Skin epidermis (tissue), 12 donors: Measurements from ENCODE around the gene KCP.

Source experiments
- H3K27ac ChIP-seq, 21 experiments: fragments of 200-600 bp; sonication (generic) in 11 of 21; one replicate each; pipeline ENCODE4 v1.5.0; 2020; ENCODE audit warnings: mild to moderate bottlenecking in 3 of 21, inconsistent platforms in 2 of 21, moderate library complexity in 2 of 21
- H3K4me3 ChIP-seq, 7 experiments: fragments of 200-600 bp; sonication (generic) in 2 of 7; one replicate each; pipeline ENCODE4 v1.5.0; 2020; ENCODE audit warnings: inconsistent platforms in 2 of 7, mild to moderate bottlenecking in 2 of 7, moderate library complexity in 1 of 7

Gene KCP

DNA sequence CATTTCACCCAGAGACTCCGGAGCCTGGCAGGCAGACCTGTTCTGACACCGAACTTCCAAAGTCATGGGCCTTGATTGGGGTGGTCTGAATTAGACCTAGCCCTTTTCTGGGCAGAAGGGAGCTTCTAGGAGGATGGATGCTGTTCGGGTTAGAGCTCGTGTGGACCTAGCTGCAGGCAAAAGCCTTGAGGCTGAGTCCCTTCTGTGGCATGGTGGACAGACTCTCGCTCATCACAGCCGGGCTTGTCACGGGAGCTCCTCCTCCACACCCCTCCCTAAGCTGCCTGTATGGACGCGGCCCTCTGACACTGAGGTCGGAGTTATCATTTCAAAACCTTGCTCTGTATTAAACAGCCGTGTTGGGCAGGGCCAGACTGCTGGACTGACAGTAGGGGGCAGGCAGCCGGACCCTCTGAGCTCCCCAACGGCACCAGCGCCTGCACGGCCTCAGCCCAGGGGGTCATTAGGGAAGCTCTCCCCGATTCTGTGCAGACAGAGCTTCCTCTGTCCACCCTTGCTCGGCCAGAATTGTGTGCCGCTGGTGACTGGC lies 29.4 kb upstream of the KCP start:
- peak overlapping the region in 15 of 21 experiments; percentile 25 to 90 (median 84) for H3K27ac ChIP-seq

DNA sequence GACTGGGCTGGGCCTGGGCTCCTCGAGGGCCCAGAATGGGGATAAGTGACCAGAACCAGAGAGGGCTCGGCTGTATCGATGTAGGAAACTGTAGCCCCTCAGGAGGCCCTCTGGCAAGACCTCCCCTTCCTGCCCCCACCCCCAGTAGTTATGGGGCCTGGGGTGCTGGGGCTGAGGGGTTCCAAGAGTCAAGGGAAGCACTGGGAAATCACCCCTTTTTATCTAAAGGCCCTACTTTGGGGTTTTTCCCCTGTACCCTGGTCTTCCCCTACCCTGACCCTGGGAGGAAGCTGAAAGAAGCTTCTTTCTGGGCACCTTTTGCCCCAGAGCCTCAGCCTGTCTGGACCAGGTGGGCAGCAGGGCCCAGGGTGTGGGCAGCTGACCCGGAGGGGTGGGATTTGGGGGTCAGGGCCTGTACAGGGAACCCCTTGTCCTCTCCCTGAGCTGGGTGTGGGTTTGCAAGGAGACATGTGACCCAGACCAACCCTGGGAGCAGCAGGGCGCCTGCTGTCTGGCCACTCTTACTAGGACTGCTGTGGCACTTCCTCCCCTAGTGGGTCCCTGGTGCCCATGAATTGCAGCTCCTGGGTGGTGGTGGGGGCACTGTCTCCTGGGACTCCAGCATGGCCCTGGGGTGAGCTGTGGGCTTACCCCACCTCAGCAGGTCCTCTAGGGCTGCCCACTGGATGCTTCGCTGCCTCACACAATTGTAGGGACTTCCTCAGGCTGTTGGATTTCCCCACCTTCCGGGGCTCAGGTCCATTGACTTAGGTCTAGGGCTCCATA lies 28.8 kb upstream of the KCP start:
- Histone ChIP-seq H3K27ac (peak overlapping the region in 19 of 21 experiments; percentile 20 to 90 (median 82)), H3K4me3 (peak overlapping the region; percentile 50 to 72 (median 65))

More for the DNA sequence above, 29.4 kb upstream of the KCP start:
- H3K4me3 ChIP-seq: peak overlapping the region in 5 of 7 experiments; percentile 7 to 72 (median 65)

DNA sequence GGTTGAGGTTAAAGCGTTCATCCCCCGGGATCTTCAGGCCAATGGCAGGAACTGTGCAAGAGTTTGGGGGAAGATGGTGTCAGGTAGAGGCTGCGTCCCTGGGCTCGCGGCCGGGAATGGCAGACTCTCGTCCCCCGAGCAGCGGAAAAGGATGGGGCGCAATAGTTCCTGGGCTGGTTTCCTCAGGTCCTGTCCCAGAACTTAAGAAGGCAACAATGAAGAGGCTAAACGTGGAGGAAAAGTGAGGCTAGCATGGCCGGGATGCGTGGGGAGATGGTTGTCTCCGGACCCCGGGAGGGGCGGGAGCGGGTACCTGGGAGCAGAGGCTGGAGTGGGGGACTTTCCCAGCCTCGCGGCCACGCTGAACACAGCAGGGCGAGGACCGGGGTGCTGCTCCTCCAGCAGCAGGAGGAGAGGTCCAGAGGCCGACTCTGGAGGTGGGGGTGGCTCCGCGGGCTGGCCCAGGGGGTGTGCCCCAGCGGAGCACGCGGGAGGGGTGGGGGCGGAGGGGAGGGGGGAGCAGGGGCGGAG lies 28.1 kb upstream of the KCP start:
- H3K27ac ChIP-seq: peak overlapping the region in 20 of 21 experiments; percentile 20 to 90 (median 82)

DNA sequence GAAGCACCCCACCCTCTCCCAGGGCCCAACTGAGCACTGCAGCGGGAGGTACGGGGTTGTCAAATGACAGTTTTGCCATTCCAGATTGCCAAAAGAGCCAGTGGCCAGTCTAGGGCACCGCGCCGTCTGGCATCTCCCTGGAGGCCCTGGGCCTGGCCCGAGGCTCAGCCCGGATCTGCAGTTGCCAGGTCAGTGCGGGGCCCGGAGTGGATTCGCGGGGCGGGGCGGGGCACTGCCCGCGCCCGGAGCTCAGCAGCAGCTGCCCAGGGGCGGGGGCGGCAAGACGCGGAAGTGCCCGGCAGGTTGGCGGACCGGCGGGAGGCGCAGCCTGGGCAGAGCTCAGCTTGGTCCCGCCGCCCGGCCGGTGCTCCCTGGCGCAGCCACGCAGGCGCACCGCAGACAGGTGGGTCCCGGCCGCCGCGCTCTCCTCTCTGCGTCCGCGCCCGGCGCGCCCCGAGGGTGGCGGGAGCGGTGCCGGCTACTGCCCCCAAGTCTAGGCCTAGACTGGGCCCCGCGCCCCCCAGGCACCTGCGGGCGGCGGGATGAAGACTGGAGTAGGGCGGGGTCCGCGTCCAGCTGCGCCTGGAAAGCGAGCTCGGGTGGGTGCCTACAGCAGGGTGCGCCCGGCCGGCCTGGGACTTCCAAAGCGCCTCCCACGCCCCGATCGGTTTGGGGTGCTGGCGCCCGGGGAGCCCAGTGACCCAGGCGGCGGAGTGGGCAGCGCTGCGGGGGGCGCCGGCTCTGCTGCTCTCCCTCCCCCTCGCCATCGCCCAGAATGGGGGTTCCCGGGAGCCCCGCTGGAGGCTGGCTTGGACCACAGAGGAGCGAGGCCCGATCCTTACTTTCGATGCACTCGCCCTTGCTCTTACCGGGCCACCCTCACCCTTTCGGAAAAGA lies 27.4 kb upstream of the KCP start, which contains the start of gene IRF5:
TSS of gene IRF5 (plus strand) at position 281 of the 897 bp plus-strand sequence. CDS start 4,155 bp downstream, outside the sequence.
- peak within 1 kb of the TSS; percentile 47 to 90 (median 82) for H3K27ac ChIP-seq

More for the DNA sequence above, 28.1 kb upstream of the KCP start:
- peak overlapping the region; percentile 50 to 72 (median 65) for H3K4me3 ChIP-seq

DNA sequence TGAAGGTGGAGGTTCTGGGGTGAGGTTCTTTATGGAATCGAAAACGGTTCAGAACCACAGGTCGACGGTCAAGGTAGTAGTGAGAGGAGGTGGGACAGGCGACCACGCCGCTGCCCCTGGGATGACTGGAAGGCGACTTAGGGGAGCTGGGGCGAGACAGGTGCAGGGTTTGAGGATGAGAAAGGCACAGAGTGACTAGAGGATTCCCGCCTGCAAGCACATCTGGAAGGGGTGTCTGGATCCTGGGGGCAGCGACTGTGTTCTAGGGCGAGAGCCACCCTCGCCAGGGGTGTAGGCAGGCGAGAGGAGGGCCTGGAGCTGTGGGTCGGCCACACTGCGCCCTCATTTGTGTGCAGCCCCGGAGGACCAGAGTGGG lies 26.8 kb upstream of the KCP start:
- H3K27ac ChIP-seq: peak overlapping the region in 19 of 21 experiments; percentile 1 to 90 (median 81)
- H3K4me3 ChIP-seq: peak overlapping the region; percentile 50 to 72 (median 65)

More for the DNA sequence above, 27.4 kb upstream of the KCP start, which contains the start of gene IRF5:
- H3K4me3 ChIP-seq: peak within 1 kb of the TSS; percentile 50 to 72 (median 65)

DNA sequence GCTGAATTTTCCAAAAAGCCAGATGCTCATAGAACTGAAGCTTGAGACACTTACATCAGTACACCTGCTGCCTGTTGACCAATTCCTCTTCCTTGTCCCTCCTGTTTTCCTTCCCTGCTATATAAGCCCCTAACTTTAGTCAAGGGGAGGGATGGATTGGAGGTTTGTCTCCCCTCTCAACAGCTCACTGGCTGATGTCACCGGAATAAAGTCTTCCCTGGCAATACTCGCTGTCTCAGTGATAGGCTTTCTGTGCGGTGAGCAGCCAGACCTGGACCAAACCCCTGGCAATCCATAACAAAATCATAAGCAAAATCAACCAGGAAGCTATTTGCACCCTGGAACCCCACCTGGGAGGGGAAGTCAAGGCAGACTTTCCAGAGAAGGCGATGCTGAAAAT lies 26.3 kb upstream of the KCP start:
- Histone ChIP-seq H3K27ac (peak overlapping the region in 1 of 21 experiments; percentile 84), H3K4me3 (no peak overlapping the region)

DNA sequence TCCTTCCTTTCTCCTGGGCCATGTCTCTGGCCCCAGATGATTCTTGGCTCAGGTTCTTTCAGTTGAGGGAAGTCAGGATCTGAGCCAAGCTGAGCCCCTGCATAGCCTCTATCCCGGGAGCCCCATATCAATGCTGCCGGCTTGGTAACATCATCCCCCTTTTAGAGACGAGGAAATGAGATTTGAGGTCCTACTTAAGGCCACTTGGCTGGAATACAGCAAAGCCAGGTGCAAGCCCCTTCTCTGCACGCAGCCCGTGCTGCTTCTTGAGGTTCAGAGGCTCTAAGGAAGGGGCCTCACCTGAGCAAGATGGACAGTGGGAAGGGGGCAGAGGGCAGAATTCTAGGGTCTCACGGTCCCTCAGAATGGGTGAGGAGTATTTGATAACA lies 24.8 kb upstream of the KCP start:
- Histone ChIP-seq H3K27ac (peak overlapping the region in 9 of 21 experiments; percentile 9 to 67 (median 32)), H3K4me3 (no peak overlapping the region)

DNA sequence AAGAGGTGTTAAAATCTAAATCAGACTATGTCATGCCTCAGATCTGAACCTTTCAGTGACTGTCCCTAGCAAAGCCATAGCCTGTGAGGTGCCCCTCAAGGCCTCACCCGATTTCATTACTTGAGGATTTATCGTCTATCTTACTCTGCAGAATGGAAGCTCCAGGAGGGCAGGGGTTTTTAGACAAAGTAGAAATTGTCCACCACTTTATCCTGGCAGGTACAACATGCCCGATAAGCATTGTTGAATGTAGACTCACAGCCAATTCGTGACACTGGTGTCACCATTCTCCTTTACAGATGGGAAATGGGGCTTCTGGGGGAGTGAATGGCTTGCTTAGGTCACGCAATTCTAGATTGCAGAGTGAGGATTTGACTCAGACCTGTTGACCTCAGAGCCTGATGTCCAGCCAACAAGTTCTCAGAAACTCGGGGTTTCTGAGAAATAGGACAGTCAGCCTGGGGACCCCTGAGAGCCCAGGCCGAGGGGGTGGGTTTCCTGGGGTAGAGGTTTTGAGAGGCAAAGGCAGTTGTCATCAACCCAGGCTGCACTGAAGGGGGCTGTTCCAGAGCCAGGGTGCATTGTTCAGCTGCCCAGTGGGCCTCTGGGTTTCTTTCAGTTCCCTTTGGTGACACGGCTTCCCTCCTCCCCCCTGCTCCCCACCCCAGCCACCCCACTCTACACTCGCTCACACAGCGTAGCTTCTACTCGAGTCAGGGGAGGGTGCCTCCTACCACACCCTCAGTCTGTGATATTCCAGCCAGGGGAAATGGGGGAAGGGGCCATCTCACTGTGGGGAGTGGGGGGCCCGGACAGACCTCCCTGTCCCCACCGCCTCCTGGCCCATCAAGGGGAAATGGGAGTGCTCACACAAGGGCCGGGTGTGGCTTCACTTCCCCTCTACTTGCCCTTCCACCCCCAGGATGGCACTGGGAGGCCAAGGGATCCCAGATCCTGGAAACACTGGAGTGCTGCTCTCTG lies 24.1 kb upstream of the KCP start:
- peak overlapping the region in 9 of 21 experiments; percentile 9 to 67 (median 42) for H3K27ac ChIP-seq

DNA sequence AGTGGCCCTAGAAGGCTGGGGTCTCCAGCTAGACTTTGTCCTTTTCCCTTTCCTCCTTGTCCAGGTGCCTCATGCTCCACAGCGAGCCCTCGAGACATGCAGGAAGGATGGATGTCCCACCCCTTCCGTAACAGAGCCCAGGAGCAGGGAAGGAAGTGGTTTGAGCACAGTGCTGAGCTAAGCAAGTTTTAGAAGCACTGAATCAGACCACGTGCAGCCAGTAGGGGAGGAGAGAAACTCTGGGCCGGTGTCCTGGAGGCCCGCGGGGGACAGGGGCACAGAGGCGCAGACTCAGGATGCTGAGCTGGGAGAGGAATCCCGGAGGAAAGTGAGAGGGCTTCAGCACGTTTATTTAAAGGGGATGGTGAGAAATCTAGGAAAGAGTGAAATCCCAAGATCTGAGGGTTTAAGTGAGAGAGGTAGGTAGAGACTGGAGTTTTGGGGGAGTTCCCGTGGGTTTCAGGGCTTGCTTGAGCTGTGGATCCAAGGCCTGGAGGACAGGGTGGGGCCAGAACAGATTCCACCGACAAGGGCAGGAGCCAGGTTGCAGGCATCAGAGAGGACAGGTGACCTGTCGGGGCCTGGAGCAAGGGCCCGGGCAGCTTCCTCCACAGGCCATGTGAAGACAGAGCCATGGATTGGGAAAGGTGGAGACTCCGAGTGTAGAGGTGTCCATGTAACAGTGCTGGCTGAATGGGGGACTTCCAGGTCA lies 22.8 kb upstream of the KCP start:
- Histone ChIP-seq H3K4me3 (no peak overlapping the region), H3K27ac (peak overlapping the region in 7 of 21 experiments; percentile 7 to 67 (median 57))

More for the DNA sequence above, 24.1 kb upstream of the KCP start:
- no peak overlapping the region for H3K4me3 ChIP-seq

DNA sequence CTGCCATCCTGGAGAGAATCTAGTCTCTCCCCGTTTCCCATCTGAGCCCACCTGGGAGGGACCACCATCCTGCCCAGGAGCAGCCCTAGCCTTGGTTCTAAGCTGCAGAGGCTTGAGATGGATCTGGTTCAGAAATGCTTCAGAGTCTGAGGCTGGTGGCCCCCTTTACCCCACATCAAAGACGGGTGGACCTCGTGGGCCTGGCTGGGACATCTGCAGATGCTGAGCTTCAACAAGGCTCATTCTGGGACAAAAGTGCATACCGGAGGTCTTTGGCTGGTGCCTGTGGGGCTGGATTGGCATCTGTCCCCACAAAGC lies 22.3 kb upstream of the KCP start:
- Histone ChIP-seq H3K27ac (peak overlapping the region in 5 of 21 experiments; percentile 7 to 67 (median 61)), H3K4me3 (no peak overlapping the region)

DNA sequence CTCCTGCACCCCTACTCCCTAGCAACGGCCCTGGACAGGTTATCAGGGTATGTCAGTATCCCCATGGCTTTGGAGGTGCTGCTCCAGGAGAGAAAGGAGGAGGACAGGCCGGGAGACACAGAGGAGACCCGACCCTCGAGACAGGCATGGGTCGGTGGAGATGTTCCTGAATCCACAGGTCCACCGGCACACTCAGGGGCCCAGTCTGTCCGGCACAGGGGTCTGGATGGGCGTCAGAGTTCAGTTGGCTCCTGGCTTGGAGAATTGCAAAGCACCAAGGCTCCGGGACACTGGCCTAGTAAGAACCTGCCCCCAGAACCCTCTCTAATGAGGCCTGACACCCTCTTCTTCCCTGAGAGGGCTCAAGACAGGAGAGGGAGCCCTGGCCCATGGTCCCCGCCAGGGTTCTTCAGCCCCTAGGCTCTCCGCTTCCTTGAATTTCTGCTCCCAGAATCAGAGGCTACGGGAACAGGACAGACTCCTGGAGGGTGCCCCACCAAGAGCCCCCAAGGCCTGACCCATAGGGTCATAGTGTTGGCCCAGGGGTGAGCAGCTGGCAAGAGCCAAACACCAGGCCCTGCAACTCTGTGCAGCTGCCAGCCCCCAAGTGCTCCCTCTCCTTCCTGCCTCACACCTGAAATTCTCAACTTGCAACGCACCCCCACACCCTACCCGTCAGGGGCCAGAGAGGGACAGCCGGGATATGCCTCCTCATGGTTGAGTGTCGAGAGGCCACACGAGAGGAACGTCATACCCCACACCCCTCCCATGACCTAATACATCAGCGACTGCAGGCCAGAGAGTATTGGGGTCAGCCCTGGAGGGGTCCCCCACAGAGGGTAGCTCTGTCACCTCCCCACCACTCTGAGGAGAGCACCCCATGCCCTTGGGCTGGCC lies 21.7 kb upstream of the KCP start:
- Histone ChIP-seq H3K4me3 (no peak overlapping the region), H3K27ac (peak overlapping the region in 4 of 21 experiments; percentile 7 to 67 (median 61))

DNA sequence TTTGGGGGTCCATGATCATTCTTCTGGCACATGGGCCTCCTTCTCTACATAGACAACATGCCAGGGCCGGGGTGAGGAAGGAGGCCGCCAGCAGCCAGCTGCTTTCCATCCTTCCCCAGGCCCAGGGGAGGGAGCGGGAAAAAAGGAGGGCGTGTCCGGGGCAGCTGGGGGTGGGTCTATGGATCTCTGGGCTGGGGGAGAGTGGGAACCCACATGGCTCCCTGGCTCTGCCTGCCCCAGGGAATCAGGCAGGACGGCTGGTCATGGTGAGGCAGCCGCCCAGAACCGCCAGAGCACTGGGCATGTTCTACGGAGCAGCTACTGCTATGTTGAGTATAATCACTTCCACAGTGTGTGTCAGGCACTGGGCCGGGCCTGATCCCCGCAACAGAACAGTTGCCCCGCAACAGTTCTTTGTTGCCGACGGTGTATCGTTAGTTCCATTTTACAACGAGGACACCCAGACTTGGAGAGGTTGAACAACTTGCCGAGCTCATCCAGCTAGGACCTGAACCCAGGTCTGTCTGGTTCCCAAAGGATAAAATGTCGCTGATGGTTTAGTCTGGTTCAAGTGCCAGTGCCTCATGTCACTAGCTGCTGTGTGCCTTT lies 20.8 kb upstream of the KCP start:
- Histone ChIP-seq H3K27ac (no peak overlapping the region), H3K4me3 (no peak overlapping the region)

DNA sequence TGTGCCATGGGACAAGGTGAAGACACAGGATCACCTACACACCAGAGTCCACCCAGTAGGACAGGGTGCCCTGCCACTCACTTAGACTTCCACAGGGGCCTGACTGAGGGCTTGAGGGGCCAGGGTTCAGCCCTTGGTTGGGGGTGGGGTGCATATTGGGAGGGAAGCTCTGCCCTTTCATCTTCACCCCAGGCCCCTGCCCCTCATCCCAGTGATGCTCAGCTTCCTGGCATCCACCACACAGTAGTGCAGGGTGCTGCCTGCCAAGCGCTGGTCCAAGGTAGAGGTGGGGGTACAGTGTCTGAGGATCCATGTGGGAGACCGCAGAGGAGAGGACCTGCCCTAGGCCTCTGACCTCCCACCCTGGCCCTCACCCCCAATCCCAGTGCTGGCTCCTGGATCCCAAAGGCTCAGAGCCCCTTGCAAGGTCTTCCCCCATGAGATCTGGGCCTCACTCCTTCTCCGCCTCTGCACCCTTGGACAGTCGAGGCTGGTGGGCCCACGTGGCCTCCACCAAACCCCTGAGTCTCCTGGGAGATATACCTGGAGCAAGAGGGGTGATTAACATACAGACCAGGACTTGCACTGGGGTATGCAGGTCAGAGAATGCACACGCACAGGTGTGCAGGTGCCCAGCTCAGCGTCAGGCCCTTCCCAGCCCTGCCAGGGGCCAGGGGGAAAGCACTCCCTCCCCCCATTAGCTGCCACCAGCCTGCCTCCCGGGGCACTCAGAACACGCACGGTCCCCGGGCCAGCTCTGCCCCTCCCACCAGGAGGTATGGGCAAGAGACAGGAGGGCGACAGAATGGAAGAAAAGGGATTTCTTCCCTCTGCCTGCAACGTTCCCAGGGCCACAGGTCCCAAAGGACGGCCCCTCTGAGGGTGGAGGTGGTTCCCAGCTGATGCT lies 18.6 kb upstream of the KCP start:
- Histone ChIP-seq H3K4me3 (no peak overlapping the region), H3K27ac (no peak overlapping the region)

DNA sequence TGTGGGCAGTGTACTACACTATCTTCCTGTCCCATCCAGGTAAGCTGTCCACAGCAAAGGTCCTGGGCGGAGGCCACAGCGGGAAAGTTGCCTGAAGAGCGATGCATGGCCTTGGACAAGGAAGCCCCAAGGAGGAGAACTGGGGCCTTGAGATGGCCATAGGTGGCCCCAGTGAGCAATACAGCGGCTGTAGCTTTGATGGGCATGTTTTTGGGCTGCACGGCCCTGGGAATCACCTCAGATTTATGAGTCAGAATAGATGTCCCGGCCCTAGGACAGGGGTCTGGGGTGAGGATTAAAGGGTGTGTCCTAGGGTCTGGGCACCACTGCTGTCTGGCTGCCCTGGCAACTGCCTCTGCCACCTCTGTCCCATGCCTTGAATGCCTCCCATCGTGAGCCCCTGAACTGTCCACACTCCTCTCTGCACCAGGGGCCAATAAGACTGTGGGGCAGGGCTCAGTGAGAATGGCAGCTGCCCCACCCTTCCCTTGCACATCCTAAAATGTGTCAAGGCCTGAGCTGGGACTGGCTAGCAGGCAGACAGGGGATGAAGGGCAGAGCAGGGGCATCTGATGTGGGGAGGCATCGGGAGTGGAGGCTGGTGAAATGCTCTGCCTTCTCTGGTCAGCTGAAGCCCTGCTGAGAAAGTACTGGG lies 17.8 kb upstream of the KCP start:
- Histone ChIP-seq H3K27ac (no peak overlapping the region), H3K4me3 (no peak overlapping the region)
